ENCODE measurements around the gene EXOC6B.

Gene EXOC6B

GRCh38 chr2:72794572-72794971 lies 31.3 kb downstream of the EXOC6B start:
- H3K9me3 Mint-ChIP-seq: no peaks in the 10 kb centered on the region
- no peak overlapping the region for H3K4me3 Mint-ChIP-seq
- H3K36me3 Mint-ChIP-seq (ENCODE audit: low read depth): no peaks in the 10 kb centered on the region
- TF ChIP-seq CTCF (IDR thresholded peaks at IDR 0.05; ENCODE audit: unreplicated experiment in 3 of 3): no peak
- peaks cover 23% of the 10 kb centered on the region for H3K4me1 Mint-ChIP-seq
- H3K27ac Mint-ChIP-seq: no peak overlapping the region
- no peaks in the 10 kb centered on the region for H3K27me3 Mint-ChIP-seq (ENCODE audit: low read depth)

- Mint-ChIP-seq H3K27me3 (ENCODE audit: low read depth) (no peaks in the 10 kb centered on the region), H3K27ac (no peak overlapping the region), H3K4me1 (peaks cover 23% of the 10 kb centered on the region), H3K36me3 (ENCODE audit: low read depth) (no peaks in the 10 kb centered on the region), H3K4me3 (no peak overlapping the region), H3K9me3 (no peaks in the 10 kb centered on the region)
- no peak for TF ChIP-seq CTCF (IDR thresholded peaks at IDR 0.05; ENCODE audit: unreplicated experiment in 3 of 3)
Measured at GRCh38 chr2:72793798-72794440, 31.9 kb downstream of the EXOC6B start.

- no peak for TF ChIP-seq CTCF (IDR thresholded peaks at IDR 0.05; ENCODE audit: unreplicated experiment in 3 of 3)
- Mint-ChIP-seq H3K4me3 (no peak overlapping the region), H3K36me3 (ENCODE audit: low read depth) (peaks cover 16% of the 10 kb centered on the region), H3K4me1 (peaks cover 11% of the 10 kb centered on the region), H3K9me3 (peaks cover 6% of the 10 kb centered on the region), H3K27ac (no peak overlapping the region), H3K27me3 (ENCODE audit: low read depth) (no peaks in the 10 kb centered on the region)
Measured at GRCh38 chr2:72789241-72789640, 36.6 kb downstream of the EXOC6B start.

- H3K9me3 Mint-ChIP-seq: peaks cover 9% of the 10 kb centered on the region
- H3K36me3 Mint-ChIP-seq (ENCODE audit: low read depth): peaks cover 21% of the 10 kb centered on the region
- no peak overlapping the region for H3K27ac Mint-ChIP-seq
- no peak overlapping the region for H3K4me3 Mint-ChIP-seq
- no peak for TF ChIP-seq CTCF (IDR thresholded peaks at IDR 0.05; ENCODE audit: unreplicated experiment in 3 of 3)
- peaks cover 6% of the 10 kb centered on the region for H3K4me1 Mint-ChIP-seq
- H3K27me3 Mint-ChIP-seq (ENCODE audit: low read depth): no peaks in the 10 kb centered on the region
Measured at GRCh38 chr2:72788756-72789155, 37.1 kb downstream of the EXOC6B start.

- peaks cover 24% of the 10 kb centered on the region for H3K36me3 Mint-ChIP-seq (ENCODE audit: low read depth)
- peaks cover 14% of the 10 kb centered on the region for H3K9me3 Mint-ChIP-seq
- TF ChIP-seq CTCF (IDR thresholded peaks at IDR 0.05; ENCODE audit: unreplicated experiment in 3 of 3): no peak
- no peak overlapping the region for H3K4me3 Mint-ChIP-seq
- H3K4me1 Mint-ChIP-seq: no peaks in the 10 kb centered on the region
- H3K27me3 Mint-ChIP-seq (ENCODE audit: low read depth): no peaks in the 10 kb centered on the region
- H3K27ac Mint-ChIP-seq: no peak overlapping the region
Measured at GRCh38 chr2:72785517-72785916, 40.3 kb downstream of the EXOC6B start.

- TF ChIP-seq CTCF (IDR thresholded peaks at IDR 0.05; ENCODE audit: unreplicated experiment in 3 of 3): no peak
- H3K9me3 Mint-ChIP-seq: peaks cover 18% of the 10 kb centered on the region
Measured at GRCh38 chr2:72782520-72782919, 43.3 kb downstream of the EXOC6B start.

More at GRCh38 chr2:72782520-72782919, 43.3 kb downstream of the EXOC6B start:
- Mint-ChIP-seq H3K4me3 (no peak overlapping the region), H3K27me3 (ENCODE audit: low read depth) (no peaks in the 10 kb centered on the region), H3K27ac (no peak overlapping the region), H3K36me3 (ENCODE audit: low read depth) (peaks cover 35% of the 10 kb centered on the region), H3K4me1 (no peaks in the 10 kb centered on the region)
